GM12872 (cell line): ENCODE data around the gene ELFN1.

ENCODE experiments used
- TF ChIP-seq, protein P1 (sequence below): IDR thresholded peaks from 3 replicates; pipeline ENCODE4 v1.5.1; 2011; ENCODE audit warnings: low read depth, mild to moderate bottlenecking, low read length, moderate library complexity; ENCODE audit not compliant: insufficient read depth

ELFN1 gene

DNA sequence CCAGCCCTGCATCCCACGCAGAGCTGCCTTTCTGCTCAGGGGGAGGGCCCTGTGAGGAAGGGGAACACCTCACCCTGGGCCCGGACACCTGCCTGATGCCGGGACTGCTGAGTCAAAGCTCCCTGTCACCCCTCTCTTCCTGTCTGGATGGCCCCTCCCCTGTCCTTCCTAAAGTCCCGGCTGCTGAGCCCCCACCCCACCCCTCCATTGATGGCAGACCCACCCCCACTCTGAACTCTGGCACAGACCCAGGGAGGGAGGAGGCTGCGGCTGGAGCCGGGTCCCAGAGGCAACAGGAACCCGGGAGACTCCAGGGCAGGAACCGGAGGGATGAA, 78.7 kb downstream of the ELFN1 start:
- TF ChIP-seq, protein P1, sequence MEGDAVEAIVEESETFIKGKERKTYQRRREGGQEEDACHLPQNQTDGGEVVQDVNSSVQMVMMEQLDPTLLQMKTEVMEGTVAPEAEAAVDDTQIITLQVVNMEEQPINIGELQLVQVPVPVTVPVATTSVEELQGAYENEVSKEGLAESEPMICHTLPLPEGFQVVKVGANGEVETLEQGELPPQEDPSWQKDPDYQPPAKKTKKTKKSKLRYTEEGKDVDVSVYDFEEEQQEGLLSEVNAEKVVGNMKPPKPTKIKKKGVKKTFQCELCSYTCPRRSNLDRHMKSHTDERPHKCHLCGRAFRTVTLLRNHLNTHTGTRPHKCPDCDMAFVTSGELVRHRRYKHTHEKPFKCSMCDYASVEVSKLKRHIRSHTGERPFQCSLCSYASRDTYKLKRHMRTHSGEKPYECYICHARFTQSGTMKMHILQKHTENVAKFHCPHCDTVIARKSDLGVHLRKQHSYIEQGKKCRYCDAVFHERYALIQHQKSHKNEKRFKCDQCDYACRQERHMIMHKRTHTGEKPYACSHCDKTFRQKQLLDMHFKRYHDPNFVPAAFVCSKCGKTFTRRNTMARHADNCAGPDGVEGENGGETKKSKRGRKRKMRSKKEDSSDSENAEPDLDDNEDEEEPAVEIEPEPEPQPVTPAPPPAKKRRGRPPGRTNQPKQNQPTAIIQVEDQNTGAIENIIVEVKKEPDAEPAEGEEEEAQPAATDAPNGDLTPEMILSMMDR = no peak

DNA sequence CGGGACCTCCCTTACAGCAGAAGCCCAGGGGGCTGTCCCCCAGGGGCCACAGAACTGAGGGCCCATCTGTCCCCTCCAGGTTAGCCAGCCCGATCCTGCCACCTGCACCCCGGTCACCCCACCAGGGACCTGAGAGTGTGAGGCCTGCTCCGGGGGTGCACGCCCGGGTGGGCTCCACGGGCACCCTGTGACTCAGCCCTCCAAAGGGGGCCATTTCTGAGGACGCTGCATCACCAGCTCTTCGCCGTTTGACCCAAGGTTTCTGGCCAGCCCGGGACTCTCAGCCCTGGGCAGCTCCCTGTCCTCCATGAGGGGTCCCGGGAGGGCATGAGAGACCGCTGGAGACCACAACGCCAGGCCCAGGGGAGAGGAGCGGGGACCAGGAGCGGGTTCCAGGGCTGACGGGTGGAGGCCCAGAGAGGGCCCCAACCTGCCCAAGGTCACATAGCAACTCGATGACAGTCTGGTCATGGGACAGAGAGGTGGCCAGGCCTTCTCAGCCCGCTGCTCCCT, 79.3 kb downstream of the ELFN1 start:
- TF ChIP-seq, protein P1 = no peak

DNA sequence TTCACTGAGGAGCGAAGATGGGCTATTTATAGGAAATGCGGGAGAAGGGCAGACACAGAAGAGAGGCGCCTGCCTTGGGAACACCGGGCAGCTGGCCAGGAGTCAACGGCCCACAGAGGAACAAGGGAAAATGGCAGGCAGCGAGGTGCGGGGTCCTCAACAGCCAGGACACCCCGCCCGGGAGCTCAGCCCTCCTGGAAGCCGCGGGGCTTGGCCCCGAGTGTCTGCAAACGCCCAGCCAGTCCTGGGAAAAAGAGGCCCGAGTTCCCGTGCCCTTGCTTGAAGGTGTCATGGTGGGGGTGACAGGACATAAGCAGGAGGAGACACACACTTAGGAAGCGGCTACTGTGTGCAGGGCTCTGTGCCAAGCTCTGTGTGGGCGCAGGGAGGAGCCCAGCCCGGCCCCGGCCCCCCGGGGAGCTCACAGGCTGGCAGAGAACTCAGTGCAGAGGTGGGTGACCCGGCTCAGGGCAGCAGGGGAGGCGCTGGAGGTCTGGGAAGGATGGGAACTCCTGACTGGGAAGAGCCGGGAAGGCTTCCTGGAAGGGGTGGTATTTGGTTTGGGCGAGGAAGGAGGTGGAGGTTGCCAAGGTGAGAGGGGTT, 79.9 kb downstream of the ELFN1 start:
- TF ChIP-seq, protein P1 = no peak

DNA sequence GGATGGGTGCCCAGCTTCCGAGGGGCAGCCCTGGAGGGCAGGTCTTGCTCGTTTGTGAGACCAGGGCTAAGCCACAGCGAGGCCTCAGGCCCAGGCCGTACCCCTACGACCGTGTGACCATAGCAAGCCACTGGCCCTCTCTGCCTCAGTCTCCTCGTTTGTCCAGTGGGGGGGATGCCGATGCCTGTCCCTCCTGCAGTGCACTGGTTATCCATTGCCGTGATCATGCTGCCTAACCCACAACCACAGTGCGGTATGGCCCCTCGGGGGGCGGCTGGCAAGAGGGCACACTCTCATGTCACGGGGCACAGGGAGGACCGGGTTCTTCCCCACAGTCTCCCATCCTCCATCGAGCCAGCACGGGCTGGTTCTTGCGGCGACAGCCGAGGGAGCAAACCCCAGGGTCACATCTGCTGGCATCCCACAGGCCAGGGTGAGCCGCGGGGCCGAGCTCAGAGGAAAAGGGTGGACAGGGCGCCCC, 80.5 kb downstream of the ELFN1 start:
- TF ChIP-seq, protein P1 = no peak

DNA sequence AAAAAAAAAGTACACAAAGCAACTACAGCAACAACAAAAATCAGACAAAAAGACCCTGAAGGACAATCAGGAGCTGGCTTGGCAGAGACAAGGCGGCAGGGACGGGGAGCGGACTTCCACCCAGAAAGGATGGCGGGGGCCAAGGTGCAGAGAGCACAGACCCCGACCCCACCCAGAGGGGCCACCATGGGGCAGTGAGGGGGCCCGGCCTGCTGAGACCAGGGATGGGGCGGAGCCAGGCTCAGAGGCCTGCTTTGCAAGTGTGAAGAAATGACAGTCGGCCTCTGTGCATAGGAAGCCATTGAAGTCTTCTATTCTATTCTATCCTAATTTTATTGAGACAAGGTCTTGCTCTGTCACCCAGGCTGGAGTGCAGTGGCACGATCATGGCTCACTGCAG, 82.0 kb downstream of the ELFN1 start:
- TF ChIP-seq, protein P1 = no peak

DNA sequence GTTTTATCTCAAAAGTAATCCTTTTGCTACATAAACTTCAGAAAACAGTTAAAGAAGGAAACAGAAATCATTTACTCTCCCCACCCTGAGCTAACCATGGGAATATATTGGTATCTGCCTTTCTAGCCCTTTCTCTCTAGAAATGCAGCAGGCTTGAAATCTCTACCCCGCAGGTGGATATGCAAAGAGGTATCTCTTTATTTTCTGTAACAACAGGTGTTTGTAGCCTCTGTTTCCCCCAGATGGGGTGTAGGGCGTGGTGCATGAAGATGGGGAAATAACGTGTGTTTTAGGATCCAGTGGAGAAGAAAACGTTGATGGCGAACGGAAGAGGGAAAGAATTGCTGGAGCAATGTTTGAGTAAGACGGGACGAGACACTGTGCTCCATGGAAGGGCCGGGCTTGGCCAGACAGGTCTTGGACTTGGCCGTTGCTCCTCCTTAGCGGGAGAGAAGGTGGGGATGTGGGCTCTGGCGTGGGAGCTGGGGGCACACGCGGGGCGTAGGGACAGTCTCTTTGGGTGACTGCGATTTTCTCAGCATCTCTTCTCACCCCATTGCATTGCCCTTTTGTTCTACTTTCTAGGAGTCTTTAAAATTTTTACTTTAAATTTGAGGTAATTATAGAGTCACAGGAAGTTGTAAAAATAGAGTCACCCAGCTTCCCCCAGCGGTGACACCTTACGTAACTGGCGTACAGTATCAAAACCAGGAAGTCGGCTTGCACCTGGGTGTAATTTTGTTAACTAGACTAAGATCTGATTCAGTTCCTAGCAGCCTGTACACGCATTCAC, 82.9 kb downstream of the ELFN1 start:
- TF ChIP-seq, protein P1 = no peak

DNA sequence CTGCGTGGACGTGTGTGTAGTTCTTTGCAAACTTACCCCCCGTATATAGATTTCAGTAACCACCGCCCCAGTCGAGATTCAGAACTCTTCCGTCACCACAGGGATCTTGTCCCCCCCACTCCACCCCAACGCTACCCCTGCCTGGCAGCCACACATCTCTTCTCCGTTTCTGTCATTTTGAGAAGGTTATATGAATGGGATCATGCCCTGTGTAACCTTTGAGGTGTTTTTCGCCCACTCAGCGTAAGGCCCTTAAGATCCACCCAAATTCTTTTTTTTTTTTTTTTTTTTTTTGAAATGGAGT, 83.4 kb downstream of the ELFN1 start:
- TF ChIP-seq, protein P1 = no peak
